SK-N-SH treated with all-trans-retinoic acid at 6 μM for 48 hours (cell line): Measurements from ENCODE around the gene RAB41.
"Not testable (repeated sequence)": the region's sequence is repeated elsewhere in the genome, so short reads cannot be mapped to it uniquely, and the experiment has no call there.

Experiments used
- CSDC2 ChIP-seq: fragments of 250-450 bp; sonication (Bioruptor Pico); IDR thresholded peaks from 2 replicates; pipeline ENCODE4 v1.5.0; 2020; ENCODE audit warnings: mild to moderate bottlenecking, moderate library complexity
- ESRRG ChIP-seq: fragments of 250-450 bp; sonication (Bioruptor Pico); IDR thresholded peaks from 2 replicates; pipeline ENCODE4 v1.6.1; 2021; ENCODE audit warnings: mild to moderate bottlenecking
- RARB ChIP-seq: fragments of 250-450 bp; sonication (Bioruptor Pico); IDR thresholded peaks from 2 replicates; pipeline ENCODE4 v1.8.0; 2021; ENCODE audit warnings: mild to moderate bottlenecking, moderate library complexity
- TF ChIP-seq, protein P1 (sequence below): fragments of 250-450 bp; sonication (Bioruptor Pico); IDR thresholded peaks from 2 replicates; pipeline ENCODE4 v1.5.1; 2021; ENCODE audit warnings: mild to moderate bottlenecking, moderate library complexity
- TF ChIP-seq, protein P2 (sequence below): fragments of 250-450 bp; sonication (Bioruptor Pico); IDR thresholded peaks from 2 replicates; pipeline ENCODE4 v1.8.0; 2021; ENCODE audit warnings: low read depth, mild to moderate bottlenecking, moderate library complexity, borderline replicate concordance

DNA sequence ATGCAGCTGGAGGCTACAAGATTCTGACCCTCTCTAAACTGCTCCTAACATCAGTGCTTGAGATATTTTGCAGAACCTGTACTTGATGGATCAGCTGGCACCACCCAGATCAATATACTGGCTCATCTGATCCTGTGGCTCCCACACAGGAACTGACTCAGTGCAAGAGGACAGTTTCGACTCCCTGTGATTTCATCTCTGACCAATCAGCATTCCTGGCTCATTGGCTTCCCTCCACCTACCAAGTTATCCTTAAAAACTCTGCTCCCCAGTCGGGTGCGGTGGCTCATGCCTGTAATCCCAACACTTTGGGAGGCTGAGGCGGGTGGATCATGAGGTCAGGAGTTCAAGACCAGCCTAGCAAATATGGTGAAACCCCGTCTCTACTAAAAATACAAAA lies 38.4 kb upstream of the RAB41 start:
- not testable (repeated sequence) for TF ChIP-seq RARB, ESRRG, CSDC2 (CRISPR knock-in tag)
- TF ChIP-seq, protein P1, sequence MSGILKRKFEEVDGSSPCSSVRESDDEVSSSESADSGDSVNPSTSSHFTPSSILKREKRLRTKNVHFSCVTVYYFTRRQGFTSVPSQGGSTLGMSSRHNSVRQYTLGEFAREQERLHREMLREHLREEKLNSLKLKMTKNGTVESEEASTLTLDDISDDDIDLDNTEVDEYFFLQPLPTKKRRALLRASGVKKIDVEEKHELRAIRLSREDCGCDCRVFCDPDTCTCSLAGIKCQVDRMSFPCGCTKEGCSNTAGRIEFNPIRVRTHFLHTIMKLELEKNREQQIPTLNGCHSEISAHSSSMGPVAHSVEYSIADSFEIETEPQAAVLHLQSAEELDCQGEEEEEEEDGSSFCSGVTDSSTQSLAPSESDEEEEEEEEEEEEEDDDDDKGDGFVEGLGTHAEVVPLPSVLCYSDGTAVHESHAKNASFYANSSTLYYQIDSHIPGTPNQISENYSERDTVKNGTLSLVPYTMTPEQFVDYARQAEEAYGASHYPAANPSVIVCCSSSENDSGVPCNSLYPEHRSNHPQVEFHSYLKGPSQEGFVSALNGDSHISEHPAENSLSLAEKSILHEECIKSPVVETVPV, result not testable (repeated sequence)
- TF ChIP-seq, protein P2, sequence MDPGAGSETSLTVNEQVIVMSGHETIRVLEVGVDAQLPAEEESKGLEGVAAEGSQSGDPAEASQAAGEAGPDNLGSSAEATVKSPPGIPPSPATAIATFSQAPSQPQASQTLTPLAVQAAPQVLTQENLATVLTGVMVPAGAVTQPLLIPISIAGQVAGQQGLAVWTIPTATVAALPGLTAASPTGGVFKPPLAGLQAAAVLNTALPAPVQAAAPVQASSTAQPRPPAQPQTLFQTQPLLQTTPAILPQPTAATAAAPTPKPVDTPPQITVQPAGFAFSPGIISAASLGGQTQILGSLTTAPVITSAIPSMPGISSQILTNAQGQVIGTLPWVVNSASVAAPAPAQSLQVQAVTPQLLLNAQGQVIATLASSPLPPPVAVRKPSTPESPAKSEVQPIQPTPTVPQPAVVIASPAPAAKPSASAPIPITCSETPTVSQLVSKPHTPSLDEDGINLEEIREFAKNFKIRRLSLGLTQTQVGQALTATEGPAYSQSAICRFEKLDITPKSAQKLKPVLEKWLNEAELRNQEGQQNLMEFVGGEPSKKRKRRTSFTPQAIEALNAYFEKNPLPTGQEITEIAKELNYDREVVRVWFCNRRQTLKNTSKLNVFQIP (CRISPR knock-in tag), result not testable (repeated sequence)
